NK-92 (cell line): ENCODE results near the gene PRRX2.

Source experiments
- DNase-seq: peaks from one replicate; lab custom pipeline; 2025; ENCODE audit not compliant: unreplicated experiment; lab: John Stamatoyannopoulos, UW

Gene PRRX2

DNA sequence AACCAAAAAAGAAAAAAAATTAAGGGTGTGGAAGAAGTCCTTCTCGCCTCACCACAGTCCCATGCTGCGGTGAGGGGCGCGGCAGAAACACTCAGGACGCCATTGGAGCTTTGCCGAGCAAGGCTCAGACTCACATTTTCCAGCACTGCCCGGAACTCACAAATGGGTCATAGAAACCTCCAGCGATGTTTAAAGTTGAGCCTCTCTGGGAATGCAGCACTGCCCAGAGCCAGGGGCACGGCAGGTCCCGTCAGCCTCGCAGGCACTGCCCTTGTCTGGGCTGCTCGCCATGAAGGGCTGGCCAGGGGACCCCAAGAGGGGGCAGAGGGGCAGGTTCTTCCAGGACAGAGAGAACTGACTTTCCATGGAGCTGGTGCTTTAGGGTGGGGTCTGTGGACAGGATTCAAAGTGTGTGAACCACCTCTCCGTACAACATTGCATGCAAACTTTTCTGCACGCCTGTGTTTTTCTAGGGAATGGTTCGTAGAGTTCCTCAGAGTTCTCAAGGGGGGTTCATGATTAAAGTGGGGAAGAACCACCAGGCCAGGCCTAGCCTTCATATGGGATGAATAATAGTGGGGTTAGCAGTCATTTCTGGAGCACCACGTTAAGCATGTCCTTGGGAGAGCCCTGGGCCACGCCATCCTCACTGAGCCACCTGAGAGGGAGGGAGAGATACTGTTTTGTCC, 38.4 kb downstream of the PRRX2 start:
- DNase-seq, result no peak

DNA sequence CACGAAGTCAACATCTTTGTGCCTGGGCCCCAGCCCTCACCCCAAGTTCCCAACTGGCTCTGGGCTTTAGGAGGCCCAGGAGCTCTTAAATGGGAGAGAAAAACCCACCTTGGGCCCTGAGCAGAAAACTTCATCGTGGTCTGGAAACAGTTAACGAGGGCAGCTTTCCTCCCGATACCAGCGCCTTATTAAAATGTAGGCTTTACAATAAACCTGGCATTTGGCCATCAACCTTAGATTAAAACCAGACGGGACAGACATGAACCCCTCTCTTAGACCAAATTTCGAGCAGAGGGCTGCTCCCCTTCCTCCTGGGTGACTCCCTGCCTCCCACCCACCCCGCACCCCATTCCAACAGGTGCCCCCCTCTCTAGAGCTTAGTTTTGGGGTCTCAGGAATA, 39.4 kb downstream of the PRRX2 start:
- DNase-seq, result no peak

DNA sequence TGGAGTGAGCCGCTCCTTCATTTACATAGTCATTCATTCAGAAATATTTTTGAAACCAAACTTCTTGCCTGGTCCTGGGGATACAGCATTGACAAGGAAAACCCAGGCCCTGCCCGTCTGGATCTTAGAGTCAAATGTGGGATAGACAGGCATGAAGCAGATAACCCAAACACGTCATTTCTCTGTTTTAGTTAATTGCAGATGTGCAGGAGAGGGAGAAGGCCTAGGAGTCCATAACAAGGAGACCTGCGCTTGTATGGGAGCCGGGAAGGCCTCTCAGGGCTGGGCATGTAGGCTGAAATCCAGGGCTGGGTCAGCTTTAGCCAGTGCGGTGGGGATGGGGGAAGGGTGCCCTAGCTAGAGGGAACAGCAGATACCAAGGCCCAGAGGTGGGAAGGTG, 43.3 kb downstream of the PRRX2 start:
- DNase-seq, result no peak

GRCh38 chr9:129709438-129710168, 44.2 kb downstream of the PRRX2 start:
- DNase-seq, result no peak

DNA sequence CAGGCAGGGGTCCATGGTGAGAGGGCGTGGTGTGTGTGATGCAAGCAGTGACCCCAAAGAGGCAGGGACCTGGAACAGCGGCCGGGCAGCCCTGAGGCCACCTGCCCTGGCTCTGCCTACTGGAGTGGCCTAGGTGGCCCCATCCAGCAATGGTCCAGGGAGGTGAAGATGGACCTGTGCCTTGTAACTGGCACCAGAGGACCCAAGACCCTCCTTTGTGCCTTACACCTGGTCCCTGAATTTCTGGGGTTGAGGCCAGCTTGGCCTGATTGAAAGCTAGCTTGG, 44.7 kb downstream of the PRRX2 start:
- no peak for DNase-seq

DNA sequence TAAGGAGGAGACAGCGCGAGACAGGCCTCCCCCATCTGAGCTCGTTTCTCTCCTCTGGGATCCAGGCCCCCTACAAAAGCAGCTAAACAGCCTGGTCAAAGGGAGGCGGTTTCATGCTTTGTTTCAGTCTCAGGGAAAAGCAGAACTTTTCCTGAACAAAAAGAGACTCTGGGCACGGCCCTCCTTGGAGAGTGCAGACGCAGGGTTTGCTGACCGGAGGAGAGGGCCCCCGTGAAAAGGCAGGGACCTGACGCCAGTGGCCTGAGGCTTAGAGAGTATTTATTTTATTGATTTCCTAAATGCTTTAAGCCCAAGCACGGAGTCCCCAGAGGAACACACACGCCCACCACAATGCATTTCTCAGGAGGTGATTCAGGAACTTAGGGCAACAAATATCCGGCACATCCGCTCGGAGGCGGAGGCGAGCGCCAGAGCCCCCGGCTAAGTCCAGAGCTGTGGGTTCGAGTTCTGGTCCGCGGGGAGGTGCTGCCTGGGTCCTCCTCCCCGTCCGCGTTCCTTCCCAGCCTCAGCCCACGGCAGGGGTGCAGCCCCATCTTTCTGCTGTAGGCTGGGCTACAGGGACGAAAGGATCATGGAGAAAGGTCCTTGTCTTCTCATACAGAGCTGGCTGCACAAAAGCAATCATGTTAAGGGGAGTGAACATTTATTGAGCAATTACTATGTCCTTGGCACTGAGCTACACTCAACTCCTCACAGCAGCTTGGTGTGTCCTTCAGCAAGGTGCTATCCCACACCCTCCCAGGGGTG, 47.4 kb downstream of the PRRX2 start:
- DNase-seq, result no peak

- DNase-seq, result no peak
Observed at GRCh38 chr9:129713402-129713679, 47.9 kb downstream of the PRRX2 start.

DNA sequence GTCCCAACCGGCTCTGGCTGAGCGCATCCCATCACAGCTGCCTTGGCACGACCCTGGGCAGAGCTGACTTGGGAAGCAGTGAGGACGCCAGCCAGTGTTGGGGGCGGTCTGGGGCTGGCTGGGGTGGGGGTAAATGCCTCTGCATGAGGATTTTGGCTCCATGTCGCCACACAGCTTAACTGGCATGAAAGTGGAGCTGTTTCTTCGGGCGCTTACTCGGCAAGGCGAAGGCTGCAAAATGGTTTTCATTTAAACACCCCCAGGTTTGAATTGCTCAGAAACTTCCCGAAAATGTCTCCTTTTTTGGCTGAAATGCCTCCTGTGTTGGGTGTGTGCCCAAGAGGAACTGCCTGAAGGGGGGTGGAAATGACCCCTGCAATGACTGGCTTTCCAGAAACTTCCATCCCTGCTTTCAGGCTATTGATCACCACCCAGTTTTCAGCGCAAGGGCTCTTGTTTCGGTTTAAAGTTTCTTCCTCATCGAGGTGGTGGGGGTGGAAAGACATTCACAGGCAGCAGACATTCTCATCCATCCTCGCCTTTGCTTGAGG, 49.1 kb downstream of the PRRX2 start:
- DNase-seq, result no peak

- no peak for DNase-seq
Observed at GRCh38 chr9:129716091-129716490, 50.6 kb downstream of the PRRX2 start.

GRCh38 chr9:129717991-129718390, 52.5 kb downstream of the PRRX2 start:
- DNase-seq, result no peak

DNA sequence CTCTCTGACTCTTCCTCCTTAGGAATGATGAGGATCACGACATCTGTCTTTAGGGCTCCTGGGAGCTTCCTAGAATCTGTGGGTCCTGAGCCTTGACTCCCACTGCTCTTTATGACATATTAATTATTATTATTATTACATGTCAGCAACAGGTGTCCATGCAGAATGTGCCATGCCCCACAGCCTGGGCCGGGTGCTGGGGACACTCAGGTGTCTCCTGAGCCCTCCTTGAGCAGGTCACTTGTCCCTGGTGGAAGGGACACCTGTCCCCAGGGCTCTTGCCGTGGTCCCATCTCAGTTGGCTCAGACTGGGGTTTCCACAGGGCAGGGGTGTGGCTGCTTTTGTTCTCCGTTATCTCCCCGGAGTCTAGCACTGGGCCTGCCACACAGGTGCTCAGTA, 53.2 kb downstream of the PRRX2 start:
- DNase-seq, result no peak

- no peak for DNase-seq
Observed at GRCh38 chr9:129719135-129719534, 53.7 kb downstream of the PRRX2 start.

- DNase-seq, result no peak
Observed at GRCh38 chr9:129720181-129720864, 54.9 kb downstream of the PRRX2 start.

- DNase-seq, result no peak
Observed at GRCh38 chr9:129720865-129721545, 55.6 kb downstream of the PRRX2 start.

DNA sequence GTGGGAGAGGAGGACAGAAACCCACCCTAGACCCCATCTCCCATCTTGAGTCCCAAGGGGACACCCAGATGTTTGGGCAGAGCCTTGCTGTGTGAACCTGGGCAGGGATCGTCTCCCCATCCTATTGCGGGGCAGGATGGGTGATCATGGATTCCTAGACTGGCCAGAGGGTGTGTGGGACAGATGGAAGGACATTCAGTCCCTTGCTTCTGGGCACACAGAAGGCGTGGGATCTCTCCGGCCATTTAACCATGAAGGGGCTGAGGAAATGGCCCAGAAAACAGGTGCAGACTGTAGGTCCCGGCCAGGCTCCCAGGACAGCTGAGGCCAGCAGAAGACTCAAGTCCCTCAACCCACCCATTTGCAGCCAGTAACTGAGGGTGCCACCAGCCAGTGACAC, 57.5 kb downstream of the PRRX2 start:
- no peak for DNase-seq

- no peak for DNase-seq
Observed at GRCh38 chr9:129724456-129725190, 59.2 kb downstream of the PRRX2 start.

DNA sequence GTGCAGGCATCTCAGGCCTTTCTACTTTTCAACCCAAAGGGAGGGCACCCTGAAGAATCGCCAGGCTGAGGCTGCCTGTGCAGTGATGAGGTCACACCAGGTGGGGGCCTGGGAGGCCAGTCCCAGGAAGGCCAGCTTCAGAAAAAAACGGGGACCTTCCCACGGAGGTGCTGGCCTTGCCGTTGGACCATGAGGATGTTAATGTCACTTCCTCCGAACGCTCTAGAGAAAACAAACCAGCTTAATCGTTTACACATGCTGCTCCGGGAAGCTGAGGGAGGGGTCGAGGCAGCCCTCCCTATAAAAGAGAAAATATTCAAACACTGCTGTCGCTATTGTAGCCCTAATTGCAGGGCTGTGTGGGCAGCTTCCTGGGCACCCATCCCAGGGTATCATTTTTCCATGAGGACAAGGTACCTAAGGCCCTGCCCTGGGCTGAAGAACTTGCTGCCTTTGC, 60.4 kb downstream of the PRRX2 start:
- no peak for DNase-seq

GRCh38 chr9:129726322-129727160, 61.1 kb downstream of the PRRX2 start:
- no peak for DNase-seq

GRCh38 chr9:129728744-129729143, 63.3 kb downstream of the PRRX2 start:
- DNase-seq, result no peak
